ENCODE measurements around the gene HOXA10. TPM values are rescaled to one million over a fixed set of nuclear protein-coding genes. Genes with fewer than 3 reads are reported as not detected.
A peak's percentile ranks its signal among the peaks of the same experiment; 100 is the strongest.

HOXA10 gene
- total RNA-seq, 2 donors from 2014 or later, result 8.9 to 9.2 TPM

- no peak for DNase-seq (ENCODE audit: low spot score)
- intact Hi-C loops (cut with DNase I), result loop anchor here in 1 of 2 donors (1.0 kb wide), 1 partner anchor 460 kb away; no protein-coding TSS in a partner anchor
These were observed 30.0 kb downstream of the HOXA10 start for GRCh38 chr7:27143950-27144780.

DNA sequence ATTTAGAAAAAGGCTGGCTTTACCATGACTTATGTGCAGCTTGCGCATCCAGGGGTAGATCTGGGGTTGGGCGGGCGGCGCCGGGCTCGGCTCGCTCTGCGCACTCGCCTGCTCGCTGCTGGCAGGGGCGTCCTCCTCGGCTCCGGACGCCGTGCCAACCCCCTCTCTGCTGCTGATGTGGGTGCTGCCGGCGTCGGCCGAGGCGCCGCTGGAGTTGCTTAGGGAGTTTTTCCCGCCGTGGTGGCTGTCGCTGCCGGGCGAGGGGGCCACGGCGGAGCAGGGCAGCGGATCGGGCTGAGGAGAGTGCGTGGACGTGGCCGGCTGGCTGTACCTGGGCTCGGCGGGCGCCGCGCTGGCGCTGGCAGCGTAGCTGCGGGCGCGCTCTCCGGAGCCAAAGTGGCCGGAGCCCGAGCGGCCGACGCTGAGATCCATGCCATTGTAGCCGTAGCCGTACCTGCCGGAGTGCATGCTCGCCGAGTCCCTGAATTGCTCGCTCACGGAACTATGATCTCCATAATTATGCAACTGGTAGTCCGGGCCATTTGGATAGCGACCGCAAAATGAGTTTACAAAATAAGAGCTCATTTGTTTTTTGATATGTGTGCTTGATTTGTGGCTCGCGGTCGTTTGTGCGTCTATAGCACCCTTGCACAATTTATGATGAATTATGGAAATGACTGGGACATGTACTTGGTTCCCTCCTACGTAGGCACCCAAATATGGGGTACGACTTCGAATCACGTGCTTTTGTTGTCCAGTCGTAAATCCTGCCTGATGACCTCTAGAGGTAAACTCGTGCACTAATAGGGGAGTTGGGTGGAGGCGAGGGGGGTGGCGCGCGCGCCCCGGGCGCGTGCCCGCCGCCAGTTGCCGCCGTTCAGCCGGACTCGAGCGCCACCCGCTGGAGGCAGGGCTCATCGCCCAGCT is 30.8 kb downstream of the HOXA10 start, which contains the start of gene HOXA5:
TSS of gene HOXA5 (minus strand) at position 659 of the 927 bp plus-strand sequence. CDS start at position 585, 74 bp downstream.
- peak; percentile 92 for DNase-seq (ENCODE audit: low spot score)
- intact Hi-C loops (cut with DNase I), result no loop called here

DNA sequence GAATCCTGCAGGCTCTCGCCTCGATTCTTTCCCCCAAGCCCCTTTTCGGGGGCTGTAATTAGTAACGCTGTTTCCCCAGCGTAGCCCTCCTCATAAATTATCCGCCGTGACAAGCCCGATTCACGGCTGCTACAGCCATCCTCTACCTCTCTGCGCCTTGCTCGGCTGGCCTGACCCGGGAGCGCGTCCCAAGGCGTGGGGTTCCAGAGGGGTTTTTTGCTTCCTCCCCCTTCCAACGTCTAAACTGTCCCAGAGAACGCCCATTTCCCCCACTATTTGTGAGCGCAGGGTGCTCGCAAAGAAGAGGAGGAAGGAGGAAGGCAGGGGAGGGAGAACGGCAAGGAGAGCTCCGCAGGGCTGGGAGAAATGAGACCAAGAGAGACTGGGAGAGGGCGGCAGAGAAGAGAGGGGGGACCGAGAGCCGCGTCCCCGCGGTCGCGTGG is 31.5 kb downstream of the HOXA10 start:
- intact Hi-C loops (cut with DNase I), result no loop called here

GRCh38 chr7:27141923-27142579 is 32.1 kb downstream of the HOXA10 start:
- no peak for DNase-seq (ENCODE audit: low spot score)
- intact Hi-C loops (cut with DNase I), result no loop called here

More for the DNA sequence above, 31.5 kb downstream of the HOXA10 start:
- DNase-seq (ENCODE audit: low spot score), result no peak

- intact Hi-C loops (cut with DNase I), result no loop called here
- DNase-seq (ENCODE audit: low spot score), result no peak
These were observed 32.8 kb downstream of the HOXA10 start for GRCh38 chr7:27141137-27141922.

- no peak for DNase-seq (ENCODE audit: low spot score)
- intact Hi-C loops (cut with DNase I), result no loop called here
These were observed 33.8 kb downstream of the HOXA10 start for GRCh38 chr7:27140126-27140857.

- DNase-seq (ENCODE audit: low spot score), result no peak
- intact Hi-C loops (cut with DNase I), result no loop called here
These were observed 34.6 kb downstream of the HOXA10 start for GRCh38 chr7:27139334-27140125.

DNA sequence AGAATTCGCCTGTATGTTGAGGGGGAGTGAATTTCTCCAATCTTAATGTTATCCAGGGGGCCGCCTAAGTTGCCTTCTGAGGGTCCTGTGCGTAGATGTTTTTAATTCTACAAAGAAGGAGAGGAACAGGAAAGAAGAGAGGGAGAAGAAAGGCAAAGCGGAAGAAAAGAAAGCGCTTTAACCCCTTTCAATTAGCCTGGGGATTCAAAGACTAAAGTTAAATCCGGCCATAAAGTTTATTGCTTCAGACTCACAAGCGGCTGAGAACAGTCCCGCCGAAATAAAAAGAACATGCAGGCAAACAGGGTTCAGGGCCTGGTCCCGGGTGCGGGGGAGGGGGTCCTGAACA is 35.2 kb downstream of the HOXA10 start:
- intact Hi-C loops (cut with DNase I), result no loop called here

DNA sequence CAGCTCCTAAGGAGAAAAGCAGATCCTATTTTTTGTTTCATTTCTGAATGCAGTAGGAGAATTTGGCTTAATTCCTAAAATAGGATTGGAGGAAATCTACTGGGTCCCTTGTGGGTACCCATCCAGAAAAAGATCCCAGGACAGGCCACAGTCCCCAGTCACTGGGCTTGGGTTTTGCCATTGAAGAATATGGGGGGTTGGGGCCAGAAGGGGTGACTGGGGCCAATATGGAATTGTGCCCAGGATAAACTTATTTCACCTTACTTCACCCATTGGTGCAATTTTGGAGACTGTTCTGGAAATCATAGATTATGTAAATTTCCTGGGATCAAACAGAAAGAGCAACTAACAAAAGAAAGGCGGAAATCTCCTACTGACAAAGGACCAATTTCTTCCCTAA is 35.6 kb downstream of the HOXA10 start:
- intact Hi-C loops (cut with DNase I), result no loop called here
- no peak for DNase-seq (ENCODE audit: low spot score)

More for the DNA sequence above, 35.2 kb downstream of the HOXA10 start:
- no peak for DNase-seq (ENCODE audit: low spot score)

DNA sequence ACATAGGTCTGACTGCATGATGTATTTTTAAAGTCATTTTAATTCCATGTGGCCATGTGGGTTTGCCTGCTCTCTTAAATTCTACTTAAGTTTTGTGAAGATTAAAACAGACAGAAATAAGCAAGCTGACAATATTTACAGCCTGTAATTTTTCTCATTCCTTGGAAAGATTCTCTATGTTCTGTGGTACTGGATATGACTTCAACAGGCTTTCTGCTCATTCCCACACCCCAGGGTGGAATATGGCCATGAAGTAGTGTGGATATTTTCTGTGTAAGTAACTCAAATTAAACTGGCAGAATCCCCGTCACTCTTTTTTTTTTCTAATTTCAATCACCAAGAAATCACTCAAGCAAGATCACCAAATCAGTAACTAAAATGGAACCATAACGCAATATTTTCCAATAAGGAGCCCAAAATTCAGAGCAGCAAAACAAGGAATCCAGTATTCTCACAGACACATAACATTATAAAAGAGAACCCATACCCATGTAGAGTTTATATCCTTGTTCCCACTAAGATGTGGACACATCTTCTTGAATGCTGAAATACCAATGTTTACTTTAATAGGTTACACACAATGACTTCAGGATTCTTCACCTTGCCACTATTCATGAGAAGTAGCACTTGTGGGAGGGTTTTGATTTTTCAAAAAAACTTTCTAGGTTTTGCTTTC is 36.3 kb downstream of the HOXA10 start:
- no peak for DNase-seq (ENCODE audit: low spot score)
- intact Hi-C loops (cut with DNase I), result no loop called here

DNA sequence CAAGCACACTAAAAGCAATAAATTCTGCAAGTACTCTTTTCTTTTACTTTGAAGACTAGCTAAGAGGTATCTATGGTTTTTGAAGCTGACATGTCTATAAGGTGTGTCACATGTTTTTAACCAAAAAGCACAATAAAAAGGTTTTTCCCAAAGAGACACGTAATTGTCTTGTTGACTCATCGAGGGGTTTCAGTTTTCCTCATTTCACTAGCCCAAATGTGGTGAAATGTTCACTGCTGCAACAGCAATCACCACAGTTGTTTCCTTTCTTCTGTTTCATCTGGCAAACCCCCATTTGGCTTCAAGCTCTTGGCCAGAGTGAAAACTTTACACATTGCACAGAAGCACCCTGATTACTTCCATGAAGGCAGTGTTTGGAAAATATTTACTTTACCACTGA is 39.7 kb downstream of the HOXA10 start:
- intact Hi-C loops (cut with DNase I), result no loop called here
- DNase-seq (ENCODE audit: low spot score), result no peak

- intact Hi-C loops (cut with DNase I), result no loop called here
These were observed 40.5 kb downstream of the HOXA10 start for GRCh38 chr7:27133409-27134231.

DNA sequence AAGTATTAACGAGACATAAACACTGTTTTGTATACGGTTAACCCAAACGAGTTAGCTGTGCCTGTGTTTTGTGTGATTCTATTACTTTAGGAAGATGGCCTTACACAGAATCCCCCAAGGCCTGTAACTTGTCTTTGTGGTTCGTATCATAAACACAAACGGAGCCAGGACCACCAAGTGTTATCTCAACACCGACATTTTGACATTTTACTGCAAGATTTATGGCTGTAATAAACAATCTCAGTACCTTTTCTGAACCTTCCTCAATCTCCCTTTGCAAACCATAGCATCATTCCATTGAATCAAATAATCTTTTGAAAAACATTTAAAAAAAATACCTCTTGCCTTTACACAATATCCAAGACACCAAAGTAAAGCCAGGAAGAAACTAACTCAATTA is 41.1 kb downstream of the HOXA10 start:
- intact Hi-C loops (cut with DNase I), result no loop called here
- DNase-seq (ENCODE audit: low spot score), result no peak

More at GRCh38 chr7:27133409-27134231, 40.5 kb downstream of the HOXA10 start:
- DNase-seq (ENCODE audit: low spot score), result no peak

DNA sequence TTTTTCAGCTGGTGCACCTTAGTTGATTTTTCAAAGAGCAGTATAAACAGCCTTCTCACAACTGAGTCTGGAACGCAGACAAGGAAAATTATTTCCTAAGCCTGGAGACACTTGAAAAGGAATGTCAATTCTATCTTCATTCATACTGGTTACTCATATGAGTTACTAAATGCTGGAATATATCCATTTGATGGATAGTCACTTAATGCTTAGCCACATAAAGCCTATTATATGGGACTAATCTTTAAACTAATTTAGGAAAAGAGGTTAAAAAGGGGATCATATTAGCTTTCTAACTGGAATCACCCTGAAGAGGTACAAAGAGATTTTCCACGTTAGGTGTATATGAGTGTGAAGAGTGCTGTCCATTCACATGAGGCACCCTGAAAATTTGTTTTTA is 41.9 kb downstream of the HOXA10 start:
- intact Hi-C loops (cut with DNase I), result no loop called here
- DNase-seq (ENCODE audit: low spot score), result no peak

DNA sequence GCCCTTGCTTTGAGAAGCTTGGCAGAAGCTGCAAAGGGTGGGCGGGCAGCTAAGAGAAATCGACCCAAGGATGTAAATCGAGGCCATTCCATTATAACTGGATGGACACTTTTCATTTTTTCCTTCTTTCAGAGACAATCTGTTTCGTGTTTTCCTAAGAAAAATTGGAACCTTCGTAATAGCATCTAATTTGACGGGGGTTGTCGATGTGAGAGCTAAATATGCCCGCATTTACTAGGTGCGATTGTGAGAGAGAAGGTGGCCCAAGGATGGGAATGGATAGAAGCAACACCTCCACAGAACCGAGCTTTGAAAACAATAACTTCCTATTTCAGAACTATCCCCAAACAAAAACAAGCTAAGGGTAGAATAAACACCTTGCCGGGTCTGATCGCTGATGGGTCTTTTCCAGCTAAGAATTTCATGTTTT is 42.7 kb downstream of the HOXA10 start:
- no peak for DNase-seq (ENCODE audit: low spot score)
- intact Hi-C loops (cut with DNase I), result no loop called here

Data from posterior vena cava (tissue), 2 donors.